ENCODE measurements around the gene GPS1.

Gene GPS1

DNA sequence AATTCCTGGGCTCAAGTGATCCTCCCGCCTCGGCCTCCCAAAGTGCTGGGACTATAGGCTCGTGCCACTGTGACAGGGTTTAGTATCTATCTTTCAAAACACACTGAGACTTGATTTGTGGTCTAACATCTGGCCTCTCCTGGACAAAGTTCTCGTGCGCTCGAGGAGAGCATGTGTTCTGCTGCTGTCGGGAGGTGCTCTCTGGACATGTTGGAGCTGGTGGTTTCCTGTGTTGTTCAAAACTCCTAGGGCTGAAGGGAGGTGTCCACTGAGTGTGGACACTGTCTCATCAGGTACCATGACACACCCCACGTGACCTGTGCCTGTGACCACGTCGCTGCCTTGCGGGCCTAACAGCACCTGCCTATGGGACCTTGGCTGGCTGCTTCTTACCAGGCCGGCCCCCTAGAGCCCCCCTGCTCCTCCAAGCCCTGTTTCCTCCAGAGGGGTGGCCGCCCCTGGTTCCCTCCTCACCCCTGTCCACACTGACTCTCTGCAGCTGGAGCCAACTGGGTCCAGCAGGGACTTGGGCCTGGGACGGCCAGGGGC lies 5.7 kb upstream of the GPS1 start:
- no peak for DNase-seq (ENCODE audit: low spot score)

DNA sequence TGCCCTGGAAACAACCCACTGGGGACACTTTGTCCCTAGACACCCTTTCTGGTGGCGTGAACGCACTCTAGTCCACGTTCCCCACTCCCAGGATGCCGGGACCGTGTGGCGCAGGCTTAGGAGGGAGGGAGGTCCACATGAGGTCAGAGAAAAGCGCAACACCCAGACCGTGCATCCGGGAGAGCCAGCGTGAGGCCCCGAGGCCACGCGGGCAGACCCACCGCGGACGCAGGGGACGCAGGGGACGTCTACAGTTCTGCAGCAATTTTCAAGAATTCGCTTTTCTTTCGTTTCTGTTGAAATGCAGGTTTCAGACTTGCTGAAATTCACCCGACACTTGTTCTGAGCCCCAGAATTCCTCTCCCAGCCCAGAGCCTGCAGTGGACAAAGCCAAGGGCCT lies 4.8 kb upstream of the GPS1 start:
- DNase-seq (ENCODE audit: low spot score): no peak

GRCh38 chr17:82047379-82047778 lies 4.3 kb upstream of the GPS1 start:
- DNase-seq (ENCODE audit: low spot score): no peak

DNA sequence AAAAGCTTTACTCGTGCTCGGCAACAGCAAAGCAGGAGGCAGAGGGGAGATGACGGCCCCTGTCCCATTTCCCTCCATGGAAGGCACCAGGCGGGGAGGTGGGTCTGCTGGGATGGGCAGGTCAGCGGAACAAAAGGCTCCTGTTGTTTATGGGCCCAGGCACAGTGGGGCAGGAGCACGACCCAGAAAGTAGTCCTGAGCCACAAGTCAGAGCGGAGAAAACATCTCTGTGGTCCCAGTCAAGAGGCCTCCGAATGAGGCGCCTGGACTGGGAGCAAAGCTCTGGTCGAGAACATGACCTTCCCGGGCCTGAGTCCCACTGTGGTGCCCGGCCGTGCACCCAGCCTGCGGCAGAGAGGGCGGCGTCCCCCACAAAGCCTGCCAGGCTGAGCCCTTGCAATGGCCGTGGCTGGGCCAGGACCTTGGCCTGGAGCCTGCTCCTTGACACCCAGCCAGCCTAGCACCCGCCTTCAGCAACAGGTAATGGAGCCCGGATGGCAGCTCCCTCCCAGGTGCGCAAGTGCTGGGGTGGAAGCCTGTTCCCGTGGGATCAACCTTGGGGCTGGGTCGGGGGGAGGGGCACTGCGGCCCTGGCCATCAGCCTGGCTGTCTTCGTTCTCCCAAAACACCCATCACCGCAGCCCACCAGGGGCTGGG lies 3.7 kb upstream of the GPS1 start:
- DNase-seq (ENCODE audit: low spot score): no peak

DNA sequence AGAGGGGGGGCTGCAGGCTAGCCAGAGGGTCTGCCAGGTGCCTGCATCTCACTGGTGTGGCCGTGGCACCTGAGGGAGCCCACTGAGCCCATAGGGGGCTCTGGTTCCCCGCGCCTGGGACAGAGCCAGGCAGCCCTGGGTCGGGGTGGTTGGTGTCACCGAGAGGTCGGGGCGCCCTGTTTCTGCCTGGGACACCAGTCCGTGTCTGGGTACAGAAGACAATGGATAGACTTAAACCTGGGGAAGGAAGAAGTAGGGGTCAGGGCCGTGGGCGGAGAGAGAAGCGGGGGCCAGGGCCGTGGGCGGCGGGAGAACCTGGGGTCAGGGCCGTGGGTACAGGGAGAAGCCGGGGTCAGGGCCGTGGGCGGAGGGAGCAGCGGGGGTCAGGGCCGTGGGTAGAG lies 3.1 kb upstream of the GPS1 start:
- DNase-seq (ENCODE audit: low spot score): no peak

DNA sequence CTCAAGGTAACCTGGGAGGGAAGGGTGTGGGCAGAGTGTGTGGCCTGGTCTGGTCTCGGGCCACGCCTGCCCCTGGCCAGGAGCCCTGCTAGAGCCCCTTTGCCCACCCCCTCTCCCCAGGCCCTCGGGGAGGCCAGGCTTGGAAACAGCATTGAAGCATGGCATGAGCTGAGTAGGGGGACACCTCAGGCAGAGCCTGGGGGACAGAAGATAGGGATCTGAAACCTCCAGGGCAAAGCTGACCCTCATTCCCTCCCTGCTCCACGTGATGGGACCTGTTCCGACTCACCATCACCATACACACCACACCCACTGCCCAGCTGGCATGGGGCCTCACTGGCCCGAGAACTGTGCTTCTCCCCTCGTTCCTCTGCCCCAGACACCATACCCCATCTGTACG lies 2.6 kb upstream of the GPS1 start:
- no peak for DNase-seq (ENCODE audit: low spot score)

- DNase-seq (ENCODE audit: low spot score): no peak
These were observed 2.2 kb upstream of the GPS1 start for GRCh38 chr17:82049521-82049971.

- no peak for DNase-seq (ENCODE audit: low spot score)
These were observed 1.4 kb upstream of the GPS1 start for GRCh38 chr17:82050152-82050760.

DNA sequence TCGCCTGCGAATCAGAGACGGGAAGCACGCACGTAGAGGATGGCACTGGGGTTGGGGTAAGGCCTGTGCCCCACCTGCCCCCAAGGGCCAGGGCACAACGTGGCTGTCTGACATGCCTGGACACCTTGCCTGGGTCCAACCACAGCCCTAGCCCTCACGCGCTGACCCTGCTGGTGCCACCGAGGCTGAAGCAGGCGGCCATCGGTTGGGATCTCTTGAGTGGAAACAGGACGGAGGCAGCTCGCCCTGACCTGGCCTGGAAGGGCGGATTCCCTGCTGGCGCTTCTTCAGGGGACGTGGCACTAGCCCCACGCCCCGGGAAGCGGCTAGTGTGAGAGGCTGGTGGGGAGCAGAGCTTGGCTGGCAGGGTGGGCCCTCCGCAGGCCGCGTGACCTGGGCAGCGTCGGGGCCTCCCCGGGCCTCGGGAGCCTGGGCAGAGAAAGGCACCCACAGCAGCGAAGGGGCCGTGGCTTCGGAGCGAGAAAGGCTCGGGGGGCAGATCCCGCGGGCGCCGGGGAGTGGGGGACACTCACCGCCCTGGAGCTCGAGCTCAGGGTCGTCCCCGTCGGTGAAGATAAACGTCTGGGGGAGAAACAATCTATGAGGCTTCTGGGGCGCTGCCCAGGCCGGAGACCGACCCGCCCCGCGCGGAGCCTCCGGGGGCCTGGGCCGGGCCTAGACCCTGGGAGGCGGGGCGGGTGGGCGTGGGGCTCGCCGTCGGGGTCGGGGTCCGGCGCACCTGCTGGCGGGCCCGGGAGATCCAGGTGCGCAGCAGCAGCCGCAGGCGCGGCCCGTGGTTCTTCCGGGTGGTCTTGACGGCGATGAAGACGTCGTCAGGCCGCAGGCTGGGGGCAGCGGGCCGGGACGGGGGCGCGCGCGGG lies 697 bp upstream of the GPS1 start:
- DNase-seq (ENCODE audit: low spot score): peak; percentile 81

DNA sequence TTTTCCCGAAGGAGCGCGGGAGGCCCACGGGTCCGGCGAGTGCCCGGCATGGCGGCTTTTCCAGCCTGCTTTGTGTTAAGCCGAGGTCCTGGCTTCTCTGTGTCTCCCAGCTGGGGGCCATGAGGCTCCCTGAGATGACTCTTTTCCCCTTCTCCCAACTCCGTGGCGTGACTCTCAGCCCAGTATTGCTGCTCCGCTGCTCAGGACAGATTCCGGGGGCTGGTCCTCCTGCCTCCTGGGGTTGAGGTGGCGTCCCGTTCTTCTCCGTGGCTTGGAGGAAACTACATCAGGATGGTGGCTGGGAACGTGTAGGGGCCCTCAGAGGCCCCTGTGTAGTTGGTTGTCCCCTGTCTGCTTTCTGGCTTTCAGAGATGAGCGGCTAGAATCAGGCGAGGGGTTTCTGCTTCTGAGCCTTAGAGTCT lies 951 bp downstream of the GPS1 start:
- no peak for DNase-seq (ENCODE audit: low spot score)

DNA sequence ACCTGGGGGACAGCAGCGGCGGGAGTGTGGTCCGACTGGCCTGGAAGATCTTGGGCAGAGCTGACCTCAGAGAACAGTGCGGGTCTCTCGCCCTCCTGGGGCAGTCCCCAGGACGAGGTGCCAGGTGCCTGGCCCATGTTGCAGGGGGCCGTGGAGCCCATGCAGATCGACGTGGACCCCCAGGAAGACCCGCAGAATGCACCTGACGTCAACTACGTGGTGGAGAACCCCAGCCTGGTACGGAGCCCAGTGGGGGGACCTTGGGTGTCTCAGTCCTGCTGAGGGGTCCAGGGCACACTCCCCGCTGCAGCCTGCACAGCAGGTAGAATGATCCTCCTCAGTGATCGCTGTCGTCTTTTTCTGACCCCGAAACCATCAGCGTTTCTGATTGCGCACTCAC lies 1.4 kb downstream of the GPS1 start:
- DNase-seq (ENCODE audit: low spot score): no peak

GRCh38 chr17:82053556-82054263 lies 2.0 kb downstream of the GPS1 start:
- no peak for DNase-seq (ENCODE audit: low spot score)

- no peak for DNase-seq (ENCODE audit: low spot score)
These were observed 2.8 kb downstream of the GPS1 start for GRCh38 chr17:82054351-82055022.

- no peak for DNase-seq (ENCODE audit: low spot score)
These were observed 3.6 kb downstream of the GPS1 start for GRCh38 chr17:82055023-82055964.

DNA sequence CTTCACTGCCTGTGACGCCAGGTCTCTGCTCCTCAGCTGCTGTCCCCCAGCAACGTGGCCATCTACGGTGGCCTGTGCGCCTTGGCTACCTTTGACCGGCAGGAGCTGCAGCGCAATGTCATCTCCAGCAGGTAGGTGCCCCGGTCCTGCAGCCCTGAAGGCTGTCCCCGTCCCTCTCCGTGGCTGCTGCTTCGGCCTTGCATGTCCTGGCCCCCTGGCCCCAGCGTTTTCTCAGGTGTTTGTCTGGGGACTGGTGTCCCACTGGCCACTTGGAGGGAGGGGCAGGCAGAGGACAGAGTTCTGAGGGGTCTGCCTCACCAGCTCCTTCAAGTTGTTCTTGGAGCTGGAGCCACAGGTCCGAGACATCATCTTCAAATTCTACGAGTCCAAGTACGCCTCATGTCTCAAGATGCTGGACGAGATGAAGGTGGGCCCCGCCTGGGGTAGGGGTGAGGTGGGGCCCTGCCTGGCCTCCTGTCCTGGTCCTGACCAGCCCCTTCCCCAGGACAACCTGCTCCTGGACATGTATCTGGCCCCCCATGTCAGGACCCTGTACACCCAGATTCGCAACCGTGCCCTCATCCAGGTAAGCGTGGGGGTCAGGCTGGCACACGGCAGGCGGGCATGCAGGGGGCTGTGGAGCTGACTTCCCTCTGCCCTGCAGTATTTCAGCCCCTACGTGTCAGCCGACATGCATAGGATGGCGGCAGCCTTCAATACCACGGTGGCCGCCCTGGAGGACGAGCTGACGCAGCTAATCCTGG lies 4.4 kb downstream of the GPS1 start:
- DNase-seq (ENCODE audit: low spot score): no peak

DNA sequence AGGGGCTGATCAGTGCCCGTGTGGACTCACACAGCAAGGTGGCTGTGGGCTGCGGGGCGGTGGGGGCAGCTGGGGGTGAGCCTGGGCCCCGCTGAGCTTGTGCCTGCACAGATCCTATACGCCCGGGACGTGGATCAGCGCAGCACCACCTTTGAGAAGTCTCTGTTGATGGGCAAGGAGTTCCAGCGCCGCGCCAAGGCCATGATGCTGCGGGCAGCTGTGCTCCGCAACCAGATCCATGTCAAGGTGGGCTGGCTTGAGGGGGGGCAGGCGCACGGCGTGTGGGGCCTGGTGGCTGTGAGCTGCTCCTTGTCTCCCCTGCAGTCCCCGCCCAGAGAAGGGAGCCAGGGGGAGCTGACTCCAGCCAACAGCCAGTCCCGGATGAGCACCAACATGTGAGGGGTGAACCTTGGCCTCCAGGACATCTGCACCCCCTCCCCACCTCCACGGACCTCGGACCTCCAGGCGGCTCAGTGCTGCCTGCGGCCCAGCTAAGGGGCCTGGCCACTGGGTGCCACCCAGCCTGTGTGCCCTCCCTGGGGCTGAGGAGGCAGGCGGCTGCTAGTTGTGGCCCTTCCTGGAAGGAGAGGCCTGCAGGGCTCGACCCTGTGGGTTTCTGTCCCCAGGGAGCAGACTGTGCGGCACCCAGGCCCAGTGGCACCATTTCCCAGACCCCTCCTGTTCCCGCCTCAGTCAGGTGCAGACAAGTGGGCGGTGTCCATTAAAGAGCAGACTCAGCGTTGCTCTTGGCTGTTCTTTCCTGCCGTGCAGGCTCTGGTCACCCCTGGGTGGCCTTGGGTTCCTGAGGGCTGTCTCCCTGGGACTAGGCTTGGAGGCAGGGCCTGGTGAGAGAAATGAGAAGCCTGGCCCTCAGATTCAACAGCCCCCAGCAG lies 5.3 kb downstream of the GPS1 start:
- no peak for DNase-seq (ENCODE audit: low spot score)

DNA sequence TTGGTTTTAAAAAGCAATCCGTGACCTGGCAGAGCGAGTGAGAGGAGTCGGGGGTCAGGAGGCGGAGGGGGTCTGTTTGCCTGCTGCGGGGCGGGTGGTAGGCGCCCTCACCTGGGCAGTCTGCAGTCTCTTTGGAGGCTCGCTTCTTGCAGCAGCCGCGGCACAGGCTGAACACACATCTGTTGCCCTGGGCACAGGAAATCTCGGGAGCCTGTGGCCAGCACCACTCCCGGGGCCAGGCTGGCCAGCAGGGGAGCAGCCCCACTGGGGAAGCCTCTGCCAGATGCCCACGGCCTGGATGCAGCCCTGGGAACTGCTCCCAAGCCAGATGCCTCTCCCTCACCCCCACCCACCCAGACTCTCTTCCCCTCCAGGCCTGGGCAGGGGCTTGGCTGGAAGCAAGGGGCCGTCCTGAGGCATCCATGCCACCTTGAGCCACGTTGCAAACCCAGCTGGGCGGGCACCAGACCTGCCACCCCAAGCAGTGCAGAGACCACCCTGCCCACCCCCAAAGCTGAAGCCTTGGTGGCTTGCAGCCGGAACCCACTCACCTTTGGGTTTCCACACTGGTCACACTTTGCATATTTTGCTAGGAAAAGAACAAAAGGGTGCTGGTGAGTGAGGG lies 6.6 kb downstream of the GPS1 start:
- no peak for DNase-seq (ENCODE audit: low spot score)

- no peak for DNase-seq (ENCODE audit: low spot score)
These were observed 7.2 kb downstream of the GPS1 start for GRCh38 chr17:82058855-82059249.
